B cell (primary cell): Measurements from ENCODE around the gene SDC1. TPM values are rescaled to one million over a fixed set of nuclear protein-coding genes. Genes with fewer than 3 reads are reported as not detected.

Experiments
- ATAC-seq: fragments of 200-7000 bp; cut with Tn5 transposase; one replicate; pipeline ENCODE4 v1.10.0; 2021; ENCODE audit warnings: low read depth, mild to moderate bottlenecking, moderate number of reproducible peaks, moderate library complexity
- CTCF ChIA-PET: fragments of 350-600 bp; sonication (Branson Sonifier 250); formaldehyde crosslinking; loops from one replicate; lab custom pipeline; 2021; ENCODE audit warnings: antibody characterized with exemption, inconsistent platforms; lab: Charles Lee
- POLR2A ChIA-PET: fragments of 350-600 bp; sonication (Branson Sonifier 250); formaldehyde crosslinking; loops from one replicate; lab custom pipeline; 2021; ENCODE audit warnings: antibody characterized with exemption; lab: Charles Lee
- DNase-seq: peaks from one replicate; pipeline ENCODE4 v3.0.0; 2013
- H2AFZ ChIP-seq: 2 replicates; pipeline ENCODE4 v1.6.1; 2012; ENCODE audit warnings: mild to moderate bottlenecking, low read depth, low read length; ENCODE audit not compliant: insufficient read depth, poor library complexity, severe bottlenecking
- H3K27ac ChIP-seq, 2 donors: 1 replicate in 1 of 2; 2 replicates in 1 of 2; pipeline ENCODE4 v1.5.1; 2012 to 2013; ENCODE audit warnings: low read length in 2 of 2, mild to moderate bottlenecking in 2 of 2, moderate library complexity in 1 of 2
- H3K27me3 ChIP-seq, 4 experiments: fragments of 200-600 bp in 1 of 4; sonication (generic) in 1 of 4; replicated peaks in 1 of 4; 1 replicate in 2 of 4; 2 replicates in 2 of 4; pipeline versions ENCODE4 v1.6.1 to v1.7.0; 2013 to 2016; ENCODE audit warnings: low read length in 3 of 4, mild to moderate bottlenecking in 2 of 4, mixed read lengths in 1 of 4, moderate library complexity in 1 of 4; ENCODE audit not compliant: insufficient read depth in 4 of 4, control insufficient read depth in 3 of 4; ENCODE audit errors: control extremely low read depth in 1 of 4
- H3K36me3 ChIP-seq, 2 experiments: replicated peaks in 1 of 2; 1 replicate in 1 of 2; 2 replicates in 1 of 2; pipeline versions ENCODE4 v1.6.1 to v1.7.1; 2013; ENCODE audit warnings: low read length in 1 of 2; ENCODE audit not compliant: insufficient read depth in 2 of 2, control insufficient read depth in 1 of 2; ENCODE audit errors: control extremely low read depth in 1 of 2, extremely low read depth in 1 of 2
- H3K4me1 ChIP-seq, 2 donors: fragments of 200-600 bp in 1 of 2; sonication (generic) in 1 of 2; 1 replicate in 1 of 2; 2 replicates in 1 of 2; pipeline versions ENCODE4 v1.5.1 to v1.6.1; 2013 to 2017; ENCODE audit warnings: low read length in 2 of 2; ENCODE audit not compliant: control insufficient read depth in 2 of 2, insufficient read depth in 2 of 2
- H3K4me2 ChIP-seq: replicated peaks from 2 replicates; pipeline ENCODE3; 2012; ENCODE audit warnings: mild to moderate bottlenecking, low read depth, low read length; ENCODE audit not compliant: poor library complexity, severe bottlenecking
- H3K4me3 ChIP-seq, 5 experiments: fragments of 200-600 bp in 1 of 5; sonication (generic) in 1 of 5; 1 replicate in 3 of 5; 2 replicates in 2 of 5; pipeline versions ENCODE4 v1.5.1 to v1.7.0; 2011 to 2016; ENCODE audit warnings: low read length in 4 of 5, mild to moderate bottlenecking in 4 of 5, low read depth in 2 of 5, control low read depth in 1 of 5, moderate library complexity in 1 of 5; ENCODE audit not compliant: insufficient read depth in 1 of 5; ENCODE audit errors: control extremely low read depth in 1 of 5, extremely low read depth in 1 of 5
- H3K79me2 ChIP-seq: fragments of 200-600 bp; sonication (generic); one replicate; pipeline ENCODE4 v1.6.0; 2016; ENCODE audit warnings: low read length; ENCODE audit not compliant: control insufficient read depth, insufficient read depth
- H3K9ac ChIP-seq: fragments of 200-600 bp; sonication (generic); 2 replicates; pipeline ENCODE4 v1.6.1; 2017; ENCODE audit warnings: mild to moderate bottlenecking, low read length, moderate library complexity
- H3K9me3 ChIP-seq, 3 donors: one replicate each; pipeline versions ENCODE4 v1.6.1 to v1.7.1; 2013; ENCODE audit warnings: low read length in 2 of 3; ENCODE audit not compliant: control insufficient read depth in 2 of 3, insufficient read depth in 1 of 3; ENCODE audit errors: control extremely low read depth in 1 of 3
- H4K20me1 ChIP-seq: 2 replicates; pipeline ENCODE4 v1.6.0; 2012; ENCODE audit warnings: mild to moderate bottlenecking, low read length; ENCODE audit not compliant: insufficient read depth, control insufficient read depth, poor library complexity, severe bottlenecking
- H3K27ac Mint-ChIP-seq: one replicate; pipeline ENCODE4 v1.8.0; 2021; ENCODE audit warnings: mixed read lengths
- H3K27me3 Mint-ChIP-seq: one replicate; pipeline ENCODE4 v1.8.0; 2021; ENCODE audit warnings: mixed read lengths
- H3K4me1 Mint-ChIP-seq: one replicate; pipeline ENCODE4 v1.8.0; 2021; ENCODE audit warnings: mixed read lengths
- H3K4me3 Mint-ChIP-seq: one replicate; pipeline ENCODE4 v1.8.0; 2021; ENCODE audit warnings: mixed read lengths
- H3K9me3 Mint-ChIP-seq: one replicate; pipeline ENCODE4 v1.8.0; 2022; ENCODE audit warnings: mixed read lengths; ENCODE audit not compliant: insufficient read depth
- EZH2 ChIP-seq: IDR thresholded peaks from 2 replicates; pipeline ENCODE4 v1.6.1; 2012; ENCODE audit warnings: borderline replicate concordance, low read depth, mild to moderate bottlenecking, moderate library complexity, low read length; ENCODE audit not compliant: insufficient read depth, poor library complexity, severe bottlenecking
- WGBS: methylation state at CpG from one replicate; pipeline ENCODE4 v1.1.5; 2013; ENCODE audit warnings: missing lambda C conversion rate; ENCODE audit not compliant: insufficient coverage; 5-methylcytosine and 5-hydroxymethylcytosine counted together
- intact Hi-C: fragments of 100-400 bp; cut with micrococcal nuclease; formaldehyde crosslinking; loops from one replicate; pipeline ENCODE4 v1.10.0; 2022
- polyA plus RNA-seq: library from polyadenylated mRNA; depleted of rRNA; stranded (reverse); fragments of >200 nt; gene quantifications from 2 replicates; pipeline ENCODE4 v1.2.3, GENCODE V29; 2012
- total RNA-seq, 2 donors: library from RNA; stranded (reverse); fragments of 120-200 nt in 1 of 2; gene quantifications; 1 replicate in 1 of 2; 2 replicates in 1 of 2; pipeline versions ENCODE4 v1.2.3 to v1.2.4, GENCODE V29; 2013 to 2022
- TF ChIP-seq, protein P1 (sequence below): fragments of 200-600 bp; IDR thresholded peaks from one replicate; pipeline ENCODE4 v1.8.0; 2022; ENCODE audit warnings: antibody characterized with exemption, mild to moderate bottlenecking

Gene SDC1
- total and polyA plus RNA-seq, 2 donors (not counting 1 experiment from before 2014, with no cell fraction given): 0.22 TPM; not detected in 1

GRCh38 chr2:20226152-20226545, 1.2 kb upstream of the SDC1 start:
- H3K4me3 Mint-ChIP-seq: peak overlapping the region; percentile 61
- no peak overlapping the region for H3K27ac Mint-ChIP-seq
- H3K27ac ChIP-seq: no peak overlapping the region
- H3K4me2 ChIP-seq: no peak overlapping the region
- H3K36me3 ChIP-seq: no peaks in the 10 kb centered on the region
- H3K27me3 Mint-ChIP-seq: peaks cover 50% of the 10 kb centered on the region
- H3K4me3 ChIP-seq: no peak overlapping the region
- no peaks in the 10 kb centered on the region for H3K79me2 ChIP-seq
- no peak for TF ChIP-seq EZH2
- TF ChIP-seq, protein P1, sequence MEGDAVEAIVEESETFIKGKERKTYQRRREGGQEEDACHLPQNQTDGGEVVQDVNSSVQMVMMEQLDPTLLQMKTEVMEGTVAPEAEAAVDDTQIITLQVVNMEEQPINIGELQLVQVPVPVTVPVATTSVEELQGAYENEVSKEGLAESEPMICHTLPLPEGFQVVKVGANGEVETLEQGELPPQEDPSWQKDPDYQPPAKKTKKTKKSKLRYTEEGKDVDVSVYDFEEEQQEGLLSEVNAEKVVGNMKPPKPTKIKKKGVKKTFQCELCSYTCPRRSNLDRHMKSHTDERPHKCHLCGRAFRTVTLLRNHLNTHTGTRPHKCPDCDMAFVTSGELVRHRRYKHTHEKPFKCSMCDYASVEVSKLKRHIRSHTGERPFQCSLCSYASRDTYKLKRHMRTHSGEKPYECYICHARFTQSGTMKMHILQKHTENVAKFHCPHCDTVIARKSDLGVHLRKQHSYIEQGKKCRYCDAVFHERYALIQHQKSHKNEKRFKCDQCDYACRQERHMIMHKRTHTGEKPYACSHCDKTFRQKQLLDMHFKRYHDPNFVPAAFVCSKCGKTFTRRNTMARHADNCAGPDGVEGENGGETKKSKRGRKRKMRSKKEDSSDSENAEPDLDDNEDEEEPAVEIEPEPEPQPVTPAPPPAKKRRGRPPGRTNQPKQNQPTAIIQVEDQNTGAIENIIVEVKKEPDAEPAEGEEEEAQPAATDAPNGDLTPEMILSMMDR: no peak
- peaks cover 12% of the 10 kb centered on the region for H3K4me1 Mint-ChIP-seq
- no peak overlapping the region for H2AFZ ChIP-seq
- CTCF ChIA-PET: interaction anchor here (0.8 to 1.3 kb wide), 2 partner anchors 18 to 270 kb away, joined by 3 to 4 read pairs; no protein-coding TSS in a partner anchor
- no peaks in the 10 kb centered on the region for H3K9me3 Mint-ChIP-seq
- no peak overlapping the region for H3K9ac ChIP-seq
- peaks cover 16 to 18% of the 10 kb centered on the region in 2 donors for H3K4me1 ChIP-seq
- intact Hi-C loops: no loop called here
- POLR2A ChIA-PET: no interaction called here
- DNase-seq (no peak), ATAC-seq (no peak)
- no peaks in the 10 kb centered on the region for H4K20me1 ChIP-seq
- peaks cover 0 to 3% (median 0%) of the 10 kb centered on the region in 3 donors for H3K9me3 ChIP-seq
- WGBS: 94% methylated on average over 11 of the region's 14 CpGs
- peaks cover 0 to 44% (median 16%) of the 10 kb centered on the region in 4 experiments for H3K27me3 ChIP-seq

DNA sequence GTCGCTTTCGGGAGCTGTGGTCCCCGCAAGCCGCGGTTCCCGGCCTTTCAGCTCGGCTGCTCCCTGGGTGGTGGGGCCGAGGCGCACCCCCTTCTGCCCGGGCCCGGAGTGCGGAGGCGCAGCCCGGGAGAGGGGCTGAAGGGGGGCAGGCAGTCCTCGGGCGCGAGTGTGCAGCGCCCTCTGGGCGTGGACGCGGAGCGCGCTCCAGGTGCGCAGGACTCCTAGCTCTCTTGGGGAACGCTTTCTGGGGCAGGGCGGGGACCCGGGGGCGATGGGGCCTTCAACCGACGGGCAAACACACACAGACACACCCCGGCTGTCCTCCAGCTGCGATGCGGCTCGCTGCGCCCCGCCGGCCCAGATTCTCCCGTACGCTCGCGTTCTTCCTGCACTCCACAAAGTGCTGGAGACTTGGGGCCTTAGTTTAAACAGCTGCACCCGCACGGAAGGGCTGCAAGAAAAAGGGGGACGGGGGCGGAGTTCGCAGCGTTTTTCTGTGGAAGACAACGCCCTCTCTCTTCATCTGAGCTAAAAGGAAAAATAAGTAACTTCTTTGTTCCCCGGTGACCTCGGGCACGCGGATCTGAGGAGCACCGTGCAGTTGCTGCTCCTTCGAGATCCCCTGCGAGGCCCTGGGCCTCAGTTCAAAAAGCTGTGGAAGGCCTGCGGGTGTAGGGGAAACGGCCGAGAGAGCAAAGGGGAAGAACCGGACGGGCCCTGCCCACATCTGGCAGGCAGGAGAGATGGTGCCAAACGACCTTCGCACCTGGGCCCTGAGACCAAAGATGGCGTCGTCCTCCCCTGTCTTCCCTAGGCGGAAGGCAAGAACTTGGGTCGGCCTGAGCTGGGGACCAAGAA, 593 bp upstream of the SDC1 start:
- ChIA-PET CTCF (interaction anchor here (0.7 to 1.3 kb wide), 4 partner anchors 10 to 270 kb away, joined by 3 to 4 read pairs (median 3); no protein-coding TSS in a partner anchor), POLR2A (no interaction called here)
- Histone ChIP-seq H3K9me3 (peaks cover 0 to 3% (median 0%) of the 10 kb centered on the region in 3 donors), H3K4me2 (peak overlapping the region; percentile 87), H3K4me1 (peaks cover 16 to 18% of the 10 kb centered on the region in 2 donors), H3K79me2 (no peaks in the 10 kb centered on the region), H2AFZ (peak overlapping the region; percentile 49), H3K9ac (peak overlapping the region; percentile 34), H3K27me3 (peaks cover 0 to 44% (median 16%) of the 10 kb centered on the region in 4 experiments), H3K4me3 (peak overlapping the region in 4 of 5 experiments; percentile 17 to 48 (median 30)), H3K27ac (no peak overlapping the region), H3K36me3 (no peaks in the 10 kb centered on the region), H4K20me1 (no peaks in the 10 kb centered on the region)
- ATAC-seq: peak; percentile 61
- H3K27me3 Mint-ChIP-seq: peaks cover 44% of the 10 kb centered on the region
- WGBS: 5% methylated on average over 65 of the region's 66 CpGs
- peak; percentile 52 for DNase-seq
- no peak overlapping the region for H3K27ac Mint-ChIP-seq
- peaks cover 12% of the 10 kb centered on the region for H3K4me1 Mint-ChIP-seq
- intact Hi-C loops: no loop called here
- TF ChIP-seq, protein P1: peak; percentile 22
- TF ChIP-seq EZH2: no peak
- H3K9me3 Mint-ChIP-seq: no peaks in the 10 kb centered on the region
- H3K4me3 Mint-ChIP-seq: peak overlapping the region; percentile 74
